Activated T-cell treated with anti-CD3 and anti-CD28 coated beads for 24 hours (primary cell): ENCODE measurements around the gene PCDHA10.
"Not testable (repeated sequence)": the region's sequence is repeated elsewhere in the genome, so short reads cannot be mapped to it uniquely, and the experiment has no call there.

Experiments
- DNase-seq: peaks from one replicate; pipeline ENCODE4 v3.0.0-alpha.2; 2020; ENCODE audit warnings: low read depth

The PCDHA10 gene

GRCh38 chr5:140840978-140841962 is 14.4 kb upstream of the PCDHA10 start, which contains the start of gene PCDHA8:
PCDHA8 (plus strand) TSS chr5:140841187; CDS start chr5:140841322, 135 bp downstream.
- no peak for DNase-seq

GRCh38 chr5:140842798-140843733 is 12.6 kb upstream of the PCDHA10 start:
- no peak for DNase-seq

- DNase-seq: not testable (repeated sequence)
Observed at GRCh38 chr5:140848139-140849102, 7.3 kb upstream of the PCDHA10 start, which contains the start of gene PCDHA9. PCDHA9 (plus strand) TSS chr5:140848382; CDS start chr5:140848496, 114 bp downstream.

GRCh38 chr5:140849831-140850634 is 5.7 kb upstream of the PCDHA10 start:
- not testable (repeated sequence) for DNase-seq

GRCh38 chr5:140857177-140857986 is 1.7 kb downstream of the PCDHA10 start:
- no peak for DNase-seq

GRCh38 chr5:140857987-140858240 is 2.2 kb downstream of the PCDHA10 start:
- no peak for DNase-seq

GRCh38 chr5:140862441-140863295 is 7.0 kb downstream of the PCDHA10 start:
- DNase-seq: no peak

GRCh38 chr5:140868721-140869554 is 13.2 kb downstream of the PCDHA10 start, which contains the start of gene PCDHA11:
PCDHA11 (plus strand) TSS chr5:140868957; CDS start chr5:140869104, 147 bp downstream.
- DNase-seq: no peak

- DNase-seq: no peak
Observed at GRCh38 chr5:140869555-140869886, 13.8 kb downstream of the PCDHA10 start.

- DNase-seq: no peak
Observed at GRCh38 chr5:140870221-140871201, 14.8 kb downstream of the PCDHA10 start.

GRCh38 chr5:140875085-140876065 is 19.7 kb downstream of the PCDHA10 start, which contains the start of gene PCDHA12:
PCDHA12 (plus strand) TSS chr5:140875308; CDS start chr5:140875473, 165 bp downstream.
- no peak for DNase-seq

GRCh38 chr5:140876541-140877261 is 21.0 kb downstream of the PCDHA10 start:
- DNase-seq: not testable (repeated sequence)

- DNase-seq: no peak
Observed at GRCh38 chr5:140877262-140877581, 21.5 kb downstream of the PCDHA10 start.

- DNase-seq: no peak
Observed at GRCh38 chr5:140881889-140882590, 26.3 kb downstream of the PCDHA10 start, which contains the start of gene PCDHA13. PCDHA13 (plus strand) TSS chr5:140882124; CDS start chr5:140882269, 145 bp downstream.
